Measurements from ENCODE around the gene RAB3B.

The RAB3B gene

GRCh38 chr1:51907079-51907702, 83.3 kb downstream of the RAB3B start:
- Histone ChIP-seq H2AFZ (ENCODE audit: low read length) (no peak overlapping the region), H3K4me2 (ENCODE audit: low read length) (no peak overlapping the region), H3K27ac (ENCODE audit: low read depth, low read length, poor library complexity, severe bottlenecking) (no peak overlapping the region), H3F3A (ENCODE audit: insufficient read depth, low read length) (no peaks in the 10 kb centered on the region), H3K4me1 (ENCODE audit: insufficient read depth, low read length, severe bottlenecking) (no peaks in the 10 kb centered on the region), H3K9ac (ENCODE audit: low read length) (no peak overlapping the region), H3K79me2 (ENCODE audit: insufficient read depth, low read length) (no peaks in the 10 kb centered on the region), H4K20me1 (ENCODE audit: insufficient read depth, low read length) (no peaks in the 10 kb centered on the region), H3K9me3 (ENCODE audit: low read length) (no peaks in the 10 kb centered on the region), H3K4me3 (ENCODE audit: low read depth, low read length, poor library complexity, severe bottlenecking) (no peak overlapping the region), H3K36me3 (ENCODE audit: insufficient read depth, low read length) (no peaks in the 10 kb centered on the region), H3K27me3 (ENCODE audit: insufficient read depth, low read length) (no peaks in the 10 kb centered on the region), H3K9me2 (ENCODE audit: low read depth, low read length) (no peaks in the 10 kb centered on the region)
- TF ChIP-seq EZH2 (IDR thresholded peaks at IDR 0.05; ENCODE audit: borderline replicate concordance, low read length) = no peak
- TF ChIP-seq CTCF (IDR thresholded peaks at IDR 0.05; ENCODE audit: low read length) = no peak

GRCh38 chr1:51906306-51907078, 84.0 kb downstream of the RAB3B start:
- no peaks in the 10 kb centered on the region for H3K9me2 ChIP-seq (ENCODE audit: low read depth, low read length)
- no peaks in the 10 kb centered on the region for H3K9me3 ChIP-seq (ENCODE audit: low read length)
- no peaks in the 10 kb centered on the region for H3K36me3 ChIP-seq (ENCODE audit: insufficient read depth, low read length)
- H3K4me3 ChIP-seq (ENCODE audit: low read depth, low read length, poor library complexity, severe bottlenecking) = no peak overlapping the region
- H2AFZ ChIP-seq (ENCODE audit: low read length) = no peak overlapping the region
- H3K9ac ChIP-seq (ENCODE audit: low read length) = no peak overlapping the region
- no peak overlapping the region for H3K27ac ChIP-seq (ENCODE audit: low read depth, low read length, poor library complexity, severe bottlenecking)
- no peak for TF ChIP-seq EZH2 (IDR thresholded peaks at IDR 0.05; ENCODE audit: borderline replicate concordance, low read length)
- no peak for TF ChIP-seq CTCF (IDR thresholded peaks at IDR 0.05; ENCODE audit: low read length)
- no peaks in the 10 kb centered on the region for H3F3A ChIP-seq (ENCODE audit: insufficient read depth, low read length)
- H3K27me3 ChIP-seq (ENCODE audit: insufficient read depth, low read length) = no peaks in the 10 kb centered on the region
- H4K20me1 ChIP-seq (ENCODE audit: insufficient read depth, low read length) = no peaks in the 10 kb centered on the region
- no peak overlapping the region for H3K4me2 ChIP-seq (ENCODE audit: low read length)
- H3K4me1 ChIP-seq (ENCODE audit: insufficient read depth, low read length, severe bottlenecking) = no peaks in the 10 kb centered on the region
- no peaks in the 10 kb centered on the region for H3K79me2 ChIP-seq (ENCODE audit: insufficient read depth, low read length)

GRCh38 chr1:51902456-51902855, 88.0 kb downstream of the RAB3B start:
- H3K36me3 ChIP-seq (ENCODE audit: insufficient read depth, low read length) = no peaks in the 10 kb centered on the region
- H3K9ac ChIP-seq (ENCODE audit: low read length) = no peak overlapping the region
- H3K9me2 ChIP-seq (ENCODE audit: low read depth, low read length) = no peaks in the 10 kb centered on the region
- H3K79me2 ChIP-seq (ENCODE audit: insufficient read depth, low read length) = no peaks in the 10 kb centered on the region
- H3K9me3 ChIP-seq (ENCODE audit: low read length) = no peaks in the 10 kb centered on the region
- H3F3A ChIP-seq (ENCODE audit: insufficient read depth, low read length) = no peaks in the 10 kb centered on the region
- no peak overlapping the region for H3K4me3 ChIP-seq (ENCODE audit: low read depth, low read length, poor library complexity, severe bottlenecking)
- H3K4me1 ChIP-seq (ENCODE audit: insufficient read depth, low read length, severe bottlenecking) = no peaks in the 10 kb centered on the region
- H2AFZ ChIP-seq (ENCODE audit: low read length) = no peak overlapping the region
- H4K20me1 ChIP-seq (ENCODE audit: insufficient read depth, low read length) = no peaks in the 10 kb centered on the region
- no peak overlapping the region for H3K27ac ChIP-seq (ENCODE audit: low read depth, low read length, poor library complexity, severe bottlenecking)
- no peaks in the 10 kb centered on the region for H3K27me3 ChIP-seq (ENCODE audit: insufficient read depth, low read length)
- TF ChIP-seq CTCF (IDR thresholded peaks at IDR 0.05; ENCODE audit: low read length) = no peak
- no peak for TF ChIP-seq EZH2 (IDR thresholded peaks at IDR 0.05; ENCODE audit: borderline replicate concordance, low read length)
- no peak overlapping the region for H3K4me2 ChIP-seq (ENCODE audit: low read length)
